ENCODE results near the gene CREBZF.

CREBZF gene

DNA sequence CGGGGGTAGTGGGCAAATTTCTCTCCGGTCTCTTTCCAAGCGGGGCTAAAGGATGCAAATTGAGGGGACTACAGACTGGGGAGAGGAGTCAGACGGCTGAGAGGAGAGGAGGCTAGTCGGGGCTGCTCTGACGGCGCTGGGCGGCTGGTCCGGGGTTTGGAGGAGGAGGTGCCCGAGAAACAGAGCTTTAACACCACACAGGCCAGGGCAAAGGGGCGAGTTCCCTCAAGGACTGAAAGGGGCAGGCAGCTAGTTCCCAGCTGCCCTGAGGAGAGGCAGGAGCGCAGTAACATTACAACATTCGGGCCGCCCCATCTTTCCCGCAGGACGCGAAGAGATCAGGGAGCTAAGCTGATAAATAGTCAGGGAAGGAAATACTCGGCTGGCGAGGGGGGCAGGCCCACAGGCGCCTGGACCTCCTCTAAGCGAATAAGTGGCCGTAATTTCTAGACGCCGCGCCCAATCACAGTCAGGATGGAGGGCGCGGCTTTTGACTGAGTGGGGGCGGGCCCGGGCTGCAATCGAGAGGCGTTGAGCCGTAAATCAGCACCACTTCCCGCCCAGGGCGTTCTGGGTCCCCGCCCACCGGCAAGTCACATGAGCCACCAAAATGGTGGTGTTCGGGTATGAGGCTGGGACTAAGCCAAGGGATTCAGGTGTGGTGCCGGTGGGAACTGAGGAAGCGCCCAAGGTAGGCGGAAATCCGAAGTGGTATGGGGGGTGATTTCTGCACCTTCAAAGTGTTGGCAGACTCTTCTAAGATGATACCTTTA lies 36.7 kb downstream of the CREBZF start, which contains the start of gene TMEM126B (continued):
- TF ChIP-seq, protein P1, sequence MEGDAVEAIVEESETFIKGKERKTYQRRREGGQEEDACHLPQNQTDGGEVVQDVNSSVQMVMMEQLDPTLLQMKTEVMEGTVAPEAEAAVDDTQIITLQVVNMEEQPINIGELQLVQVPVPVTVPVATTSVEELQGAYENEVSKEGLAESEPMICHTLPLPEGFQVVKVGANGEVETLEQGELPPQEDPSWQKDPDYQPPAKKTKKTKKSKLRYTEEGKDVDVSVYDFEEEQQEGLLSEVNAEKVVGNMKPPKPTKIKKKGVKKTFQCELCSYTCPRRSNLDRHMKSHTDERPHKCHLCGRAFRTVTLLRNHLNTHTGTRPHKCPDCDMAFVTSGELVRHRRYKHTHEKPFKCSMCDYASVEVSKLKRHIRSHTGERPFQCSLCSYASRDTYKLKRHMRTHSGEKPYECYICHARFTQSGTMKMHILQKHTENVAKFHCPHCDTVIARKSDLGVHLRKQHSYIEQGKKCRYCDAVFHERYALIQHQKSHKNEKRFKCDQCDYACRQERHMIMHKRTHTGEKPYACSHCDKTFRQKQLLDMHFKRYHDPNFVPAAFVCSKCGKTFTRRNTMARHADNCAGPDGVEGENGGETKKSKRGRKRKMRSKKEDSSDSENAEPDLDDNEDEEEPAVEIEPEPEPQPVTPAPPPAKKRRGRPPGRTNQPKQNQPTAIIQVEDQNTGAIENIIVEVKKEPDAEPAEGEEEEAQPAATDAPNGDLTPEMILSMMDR (tag by site-specific recombination; IDR thresholded peaks at IDR 0.05) = no peak
- TF ChIP-seq ZNF555 (tag by site-specific recombination; conservative IDR thresholded peaks at IDR 0.05) (no peak), ZBTB20 (tag by site-specific recombination; IDR thresholded peaks at IDR 0.05) (peak; percentile 75; the same call in 1 of the 2 replicates), ZNF670 (tag by site-specific recombination; IDR thresholded peaks at IDR 0.05; ENCODE audit: low read depth) (no peak), ZBTB48 (tag by site-specific recombination; IDR thresholded peaks at IDR 0.05) (0 out of 2 replicates have a peak, but pooled peaks have one; percentile 16), ZNF214 (tag by site-specific recombination; IDR thresholded peaks at IDR 0.05; ENCODE audit: borderline replicate concordance) (no peak), ZNF184 (tag by site-specific recombination; IDR thresholded peaks at IDR 0.05) (no peak)
- TF ChIP-seq, protein P2, sequence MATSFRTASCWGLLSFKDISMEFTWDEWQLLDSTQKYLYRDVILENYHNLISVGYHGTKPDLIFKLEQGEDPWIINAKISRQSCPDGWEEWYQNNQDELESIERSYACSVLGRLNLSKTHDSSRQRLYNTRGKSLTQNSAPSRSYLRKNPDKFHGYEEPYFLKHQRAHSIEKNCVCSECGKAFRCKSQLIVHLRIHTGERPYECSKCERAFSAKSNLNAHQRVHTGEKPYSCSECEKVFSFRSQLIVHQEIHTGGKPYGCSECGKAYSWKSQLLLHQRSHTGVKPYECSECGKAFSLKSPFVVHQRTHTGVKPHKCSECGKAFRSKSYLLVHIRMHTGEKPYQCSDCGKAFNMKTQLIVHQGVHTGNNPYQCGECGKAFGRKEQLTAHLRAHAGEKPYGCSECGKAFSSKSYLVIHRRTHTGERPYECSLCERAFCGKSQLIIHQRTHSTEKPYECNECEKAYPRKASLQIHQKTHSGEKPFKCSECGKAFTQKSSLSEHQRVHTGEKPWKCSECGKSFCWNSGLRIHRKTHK (tag by site-specific recombination; IDR thresholded peaks at IDR 0.05) = no peak

DNA sequence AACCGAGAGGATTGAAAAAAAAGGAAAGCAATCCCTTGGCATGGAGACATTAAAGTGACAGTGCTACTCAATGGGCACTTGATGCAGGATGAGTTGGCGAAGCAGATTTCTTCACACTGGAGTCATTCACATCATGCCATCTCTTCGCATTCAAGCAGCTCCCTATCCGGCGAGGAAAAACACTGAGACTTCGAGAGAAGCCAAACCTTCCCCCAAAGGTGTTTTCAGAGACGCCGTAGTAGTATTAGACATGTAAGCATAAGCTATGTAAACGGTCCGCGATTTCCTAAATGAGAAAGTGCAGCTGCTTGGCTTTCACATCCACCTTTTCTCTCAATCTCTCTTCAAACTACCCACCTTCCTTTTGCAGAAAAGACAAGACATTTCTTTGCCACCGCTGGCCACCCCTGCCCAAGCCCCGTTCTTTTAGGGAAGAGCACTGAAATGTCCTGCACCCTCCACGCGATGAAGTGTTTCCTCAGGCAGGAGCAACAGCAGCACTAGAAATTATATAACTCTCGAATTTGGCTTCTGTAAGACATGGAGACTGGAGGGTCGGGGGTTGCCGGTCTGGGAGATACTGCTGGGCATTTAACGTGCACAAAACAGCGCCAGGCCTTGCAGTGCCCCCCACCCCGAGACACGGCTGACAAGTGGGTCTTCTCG lies 37.5 kb downstream of the CREBZF start, which contains the start of gene DLG2:
TSS of gene DLG2 (minus strand) at position 13 of the 666 bp plus-strand sequence.
- TF ChIP-seq ZNF621 (tag by site-specific recombination; IDR thresholded peaks at IDR 0.05) (no peak), ZNF239 (tag by site-specific recombination; IDR thresholded peaks at IDR 0.05) (peak; percentile 90), ZNF366 (tag by site-specific recombination; conservative IDR thresholded peaks at IDR 0.05) (peak; percentile 30; the same call in 1 of the 2 replicates), ZNF335 (tag by site-specific recombination; conservative IDR thresholded peaks at IDR 0.05) (peak; percentile 77), ZNF16 (tag by site-specific recombination; IDR thresholded peaks at IDR 0.05; ENCODE audit: low read depth) (no peak), PRDM1 (tag by site-specific recombination; IDR thresholded peaks at IDR 0.05) (peak; percentile 94)
- peaks cover 3 to 14% of the 10 kb centered on the region in 2 experiments; a peak in 2 of 3 replicates for H3K36me3 ChIP-seq (ENCODE audit: control insufficient read depth in 2 of 2, insufficient read depth in 1 of 2, low read length in 2 of 2)
- no peaks in the 10 kb centered on the region; the same call in 1 of the 2 replicates for H3K4me1 ChIP-seq (ENCODE audit: control insufficient read depth, insufficient read depth, low read length)
- no peaks in the 10 kb centered on the region for H3K9me3 ChIP-seq (ENCODE audit: control insufficient read depth, insufficient read depth, low read depth, low read length)
- CTCF ChIA-PET = interaction anchor here (0.6 kb wide), 1 partner anchor 732 kb away, joined by 3 read pairs; no protein-coding TSS in a partner anchor
- peak within 1 kb of the TSS; percentile 74 for H3K4me3 ChIP-seq (ENCODE audit: low read depth, low read length)
- POLR2A ChIA-PET = interaction anchor here (1.0 to 2.6 kb wide), 7 partner anchors 10 to 227 kb away, joined by 3 to 48 read pairs (median 5); partner anchors contain the start of genes CCDC83, CREBZF and TMEM126A
- peak within 1 kb of the TSS; percentile 55 for H3K27ac ChIP-seq (ENCODE audit: extremely low read depth, low read depth, low read length)

DNA sequence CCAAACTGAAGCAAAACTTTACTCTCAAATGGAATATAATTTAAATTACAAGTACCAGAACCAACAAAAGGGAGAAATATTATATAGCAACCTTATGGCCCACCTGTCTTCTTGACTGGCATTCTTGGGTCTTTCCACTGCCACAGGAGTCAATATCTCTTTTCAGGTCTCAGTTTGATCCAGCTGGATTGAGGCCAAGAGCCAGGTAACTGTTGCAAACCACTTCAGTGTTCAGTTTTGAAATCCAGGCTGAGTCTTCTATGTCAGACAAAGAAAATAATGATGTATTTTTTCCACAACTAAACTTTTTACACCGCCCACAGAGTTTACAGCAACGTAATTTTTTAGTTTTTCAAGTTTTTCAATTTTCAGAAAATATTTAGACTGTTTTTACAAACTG lies 38.4 kb downstream of the CREBZF start:
- ChIA-PET POLR2A (interaction anchor here (2.6 kb wide), 1 partner anchor 23 kb away, joined by 48 read pairs; the partner anchor contains the start of gene TMEM126A), CTCF (interaction anchor here (0.5 to 0.6 kb wide), 2 partner anchors 733 to 753 kb away, joined by 3 to 4 read pairs; no protein-coding TSS in a partner anchor)
- Histone ChIP-seq H3K4me1 (ENCODE audit: control insufficient read depth, insufficient read depth, low read length) (no peaks in the 10 kb centered on the region; the same call in 1 of the 2 replicates), H3K4me3 (ENCODE audit: low read depth, low read length) (no peak overlapping the region; the same call in 1 of the 2 replicates), H3K9me3 (ENCODE audit: control insufficient read depth, insufficient read depth, low read depth, low read length) (no peaks in the 10 kb centered on the region), H3K27ac (ENCODE audit: extremely low read depth, low read depth, low read length) (no peak overlapping the region), H3K36me3 (ENCODE audit: control insufficient read depth in 2 of 2, insufficient read depth in 1 of 2, low read length in 2 of 2) (peaks cover 0 to 8% of the 10 kb centered on the region in 2 experiments; a peak in 1 of 3 replicates)
- TF ChIP-seq ZNF292 (tag by site-specific recombination; IDR thresholded peaks at IDR 0.05; ENCODE audit: borderline replicate concordance, low read depth) (no peak), ZNF2 (tag by site-specific recombination; IDR thresholded peaks at IDR 0.05) (no peak), ZNF335 (tag by site-specific recombination; conservative IDR thresholded peaks at IDR 0.05) (peak; percentile 23; the same call in 1 of the 2 replicates), ZFP41 (tag by site-specific recombination; IDR thresholded peaks at IDR 0.05; ENCODE audit: borderline replicate concordance) (no peak), ZNF416 (tag by site-specific recombination; IDR thresholded peaks at IDR 0.05) (no peak), ZNF302 (tag by site-specific recombination; IDR thresholded peaks at IDR 0.05; ENCODE audit: low read depth) (no peak), ZNF670 (tag by site-specific recombination; IDR thresholded peaks at IDR 0.05; ENCODE audit: low read depth) (no peak)
- TF ChIP-seq, protein P3, sequence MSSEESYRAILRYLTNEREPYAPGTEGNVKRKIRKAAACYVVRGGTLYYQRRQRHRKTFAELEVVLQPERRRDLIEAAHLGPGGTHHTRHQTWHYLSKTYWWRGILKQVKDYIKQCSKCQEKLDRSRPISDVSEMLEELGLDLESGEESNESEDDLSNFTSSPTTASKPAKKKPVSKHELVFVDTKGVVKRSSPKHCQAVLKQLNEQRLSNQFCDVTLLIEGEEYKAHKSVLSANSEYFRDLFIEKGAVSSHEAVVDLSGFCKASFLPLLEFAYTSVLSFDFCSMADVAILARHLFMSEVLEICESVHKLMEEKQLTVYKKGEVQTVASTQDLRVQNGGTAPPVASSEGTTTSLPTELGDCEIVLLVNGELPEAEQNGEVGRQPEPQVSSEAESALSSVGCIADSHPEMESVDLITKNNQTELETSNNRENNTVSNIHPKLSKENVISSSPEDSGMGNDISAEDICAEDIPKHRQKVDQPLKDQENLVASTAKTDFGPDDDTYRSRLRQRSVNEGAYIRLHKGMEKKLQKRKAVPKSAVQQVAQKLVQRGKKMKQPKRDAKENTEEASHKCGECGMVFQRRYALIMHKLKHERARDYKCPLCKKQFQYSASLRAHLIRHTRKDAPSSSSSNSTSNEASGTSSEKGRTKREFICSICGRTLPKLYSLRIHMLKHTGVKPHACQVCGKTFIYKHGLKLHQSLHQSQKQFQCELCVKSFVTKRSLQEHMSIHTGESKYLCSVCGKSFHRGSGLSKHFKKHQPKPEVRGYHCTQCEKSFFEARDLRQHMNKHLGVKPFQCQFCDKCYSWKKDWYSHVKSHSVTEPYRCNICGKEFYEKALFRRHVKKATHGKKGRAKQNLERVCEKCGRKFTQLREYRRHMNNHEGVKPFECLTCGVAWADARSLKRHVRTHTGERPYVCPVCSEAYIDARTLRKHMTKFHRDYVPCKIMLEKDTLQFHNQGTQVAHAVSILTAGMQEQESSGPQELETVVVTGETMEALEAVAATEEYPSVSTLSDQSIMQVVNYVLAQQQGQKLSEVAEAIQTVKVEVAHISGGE (tag by site-specific recombination; conservative IDR thresholded peaks at IDR 0.05; ENCODE audit: low read depth) = no peak
- TF ChIP-seq, protein P4, sequence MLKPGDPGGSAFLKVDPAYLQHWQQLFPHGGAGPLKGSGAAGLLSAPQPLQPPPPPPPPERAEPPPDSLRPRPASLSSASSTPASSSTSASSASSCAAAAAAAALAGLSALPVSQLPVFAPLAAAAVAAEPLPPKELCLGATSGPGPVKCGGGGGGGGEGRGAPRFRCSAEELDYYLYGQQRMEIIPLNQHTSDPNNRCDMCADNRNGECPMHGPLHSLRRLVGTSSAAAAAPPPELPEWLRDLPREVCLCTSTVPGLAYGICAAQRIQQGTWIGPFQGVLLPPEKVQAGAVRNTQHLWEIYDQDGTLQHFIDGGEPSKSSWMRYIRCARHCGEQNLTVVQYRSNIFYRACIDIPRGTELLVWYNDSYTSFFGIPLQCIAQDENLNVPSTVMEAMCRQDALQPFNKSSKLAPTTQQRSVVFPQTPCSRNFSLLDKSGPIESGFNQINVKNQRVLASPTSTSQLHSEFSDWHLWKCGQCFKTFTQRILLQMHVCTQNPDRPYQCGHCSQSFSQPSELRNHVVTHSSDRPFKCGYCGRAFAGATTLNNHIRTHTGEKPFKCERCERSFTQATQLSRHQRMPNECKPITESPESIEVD (tag by site-specific recombination; IDR thresholded peaks at IDR 0.05) = peak; percentile 79

All from HEK293 (cell line).